ENCODE measurements around the gene PIAS1. TPM values are rescaled to one million over a fixed set of nuclear protein-coding genes. Genes with fewer than 3 reads are reported as not detected.

The PIAS1 gene
- total RNA-seq, 1 experiment from 2014 or later: 32.9 TPM

DNA sequence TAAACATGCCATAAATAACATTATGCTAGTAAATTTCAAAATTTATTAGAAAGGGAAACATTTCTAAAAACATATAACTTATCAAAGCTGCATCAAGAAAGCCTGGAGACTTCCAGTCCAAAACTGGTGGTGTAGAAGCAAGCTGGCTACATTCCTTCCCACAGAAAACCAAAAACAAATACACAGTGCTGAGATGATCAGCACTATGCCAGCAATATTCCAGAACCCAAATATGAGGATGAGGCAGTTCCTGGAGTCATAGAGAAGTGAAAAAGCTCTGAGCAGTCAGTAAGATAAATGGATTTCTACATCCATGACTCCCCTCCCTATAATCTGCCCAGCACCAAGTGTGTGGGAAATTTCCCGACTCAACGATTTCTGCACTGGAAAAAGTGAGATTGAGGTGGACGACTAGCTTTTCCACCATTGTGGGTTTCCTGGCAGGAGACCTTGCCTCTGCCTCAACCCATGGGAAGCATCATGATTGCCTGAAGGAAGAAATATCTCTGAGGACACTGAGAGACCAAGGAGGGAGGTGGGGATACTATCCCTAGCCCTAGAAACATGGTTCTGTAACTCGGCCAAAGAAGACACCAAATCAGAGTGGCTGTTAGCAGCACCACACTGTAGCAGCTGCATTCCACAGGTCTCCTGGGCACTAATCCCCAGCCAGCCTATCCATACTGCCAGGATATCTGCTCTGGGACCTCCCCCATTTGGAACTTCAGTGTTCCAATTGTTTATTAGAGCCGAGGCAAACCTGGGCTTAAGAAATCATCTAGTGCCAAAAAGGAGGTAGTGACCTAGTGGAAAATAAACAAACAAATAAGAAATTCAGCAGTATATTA lies 187.2 kb downstream of the PIAS1 start:
- H3K9me3 Mint-ChIP-seq (ENCODE audit: unreplicated experiment): peaks cover 7% of the 10 kb centered on the region
- no peak overlapping the region for H3K27ac Mint-ChIP-seq (ENCODE audit: low read depth, unreplicated experiment)
- H3K4me1 Mint-ChIP-seq (ENCODE audit: insufficient read depth, unreplicated experiment): no peaks in the 10 kb centered on the region
- H3K27me3 Mint-ChIP-seq (ENCODE audit: insufficient read depth, unreplicated experiment): no peaks in the 10 kb centered on the region
- H3K4me3 Mint-ChIP-seq (ENCODE audit: unreplicated experiment): no peak overlapping the region
- peaks cover 4% of the 10 kb centered on the region for H3K36me3 Mint-ChIP-seq (ENCODE audit: insufficient read depth, unreplicated experiment)
- TF ChIP-seq, protein P1, sequence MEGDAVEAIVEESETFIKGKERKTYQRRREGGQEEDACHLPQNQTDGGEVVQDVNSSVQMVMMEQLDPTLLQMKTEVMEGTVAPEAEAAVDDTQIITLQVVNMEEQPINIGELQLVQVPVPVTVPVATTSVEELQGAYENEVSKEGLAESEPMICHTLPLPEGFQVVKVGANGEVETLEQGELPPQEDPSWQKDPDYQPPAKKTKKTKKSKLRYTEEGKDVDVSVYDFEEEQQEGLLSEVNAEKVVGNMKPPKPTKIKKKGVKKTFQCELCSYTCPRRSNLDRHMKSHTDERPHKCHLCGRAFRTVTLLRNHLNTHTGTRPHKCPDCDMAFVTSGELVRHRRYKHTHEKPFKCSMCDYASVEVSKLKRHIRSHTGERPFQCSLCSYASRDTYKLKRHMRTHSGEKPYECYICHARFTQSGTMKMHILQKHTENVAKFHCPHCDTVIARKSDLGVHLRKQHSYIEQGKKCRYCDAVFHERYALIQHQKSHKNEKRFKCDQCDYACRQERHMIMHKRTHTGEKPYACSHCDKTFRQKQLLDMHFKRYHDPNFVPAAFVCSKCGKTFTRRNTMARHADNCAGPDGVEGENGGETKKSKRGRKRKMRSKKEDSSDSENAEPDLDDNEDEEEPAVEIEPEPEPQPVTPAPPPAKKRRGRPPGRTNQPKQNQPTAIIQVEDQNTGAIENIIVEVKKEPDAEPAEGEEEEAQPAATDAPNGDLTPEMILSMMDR (IDR thresholded peaks at IDR 0.05; ENCODE audit: unreplicated experiment): no peak
- BruUV-seq (replicated peaks): no TSS peak
- CTCF ChIA-PET: interaction anchor here (0.6 to 1.3 kb wide), 5 partner anchors 12 to 309 kb away, joined by 3 to 7 read pairs (median 3); no protein-coding TSS in a partner anchor
- POLR2A ChIA-PET: interaction anchor here (1.1 kb wide), 1 partner anchor 187 kb away, joined by 3 read pairs; the partner anchor contains the start of gene PIAS1
- DNase-seq (ENCODE audit: unreplicated experiment): no peak
- intact Hi-C loops (cut with micrococcal nuclease): no loop called here

Other genes with a start within 250 kb of the PIAS1 start
- gene SKOR1, start 228.8 kb upstream of the PIAS1 start, total RNA-seq (2022): 0.07 and 0.17 TPM in 2 replicates
- gene RNU6-1, start 214.3 kb upstream of the PIAS1 start, total RNA-seq (2022): not detected in 2 replicates
- gene CALML4, start 151.0 kb downstream of the PIAS1 start, total RNA-seq (2022): 2.3 and 3.3 TPM in 2 replicates
- gene CLN6, start 175.4 kb downstream of the PIAS1 start, total RNA-seq (2022): 26.5 and 31.4 TPM in 2 replicates
- gene FEM1B, start 223.4 kb downstream of the PIAS1 start, total RNA-seq (2022): 50.7 and 70.2 TPM in 2 replicates